Smooth muscle cell (in vitro differentiated cells): Measurements from ENCODE around the gene LIG1. TPM values are rescaled to one million over a fixed set of nuclear protein-coding genes. Genes with fewer than 3 reads are reported as not detected.

Experiments used
- DNase-seq: peaks from one replicate; lab custom pipeline; 2025; ENCODE audit not compliant: unreplicated experiment; lab: John Stamatoyannopoulos, UW
- H2AFZ ChIP-seq: fragments of 200-600 bp; sonication (generic); 2 replicates; pipeline ENCODE4 v1.6.0; 2016; ENCODE audit warnings: antibody characterized with exemption, low read depth, mild to moderate bottlenecking
- H3F3A ChIP-seq: fragments of 200-600 bp; sonication (generic); 2 replicates; pipeline ENCODE4 v1.6.0; 2017; ENCODE audit warnings: antibody characterized with exemption, low read depth
- H3K27ac ChIP-seq: fragments of 200-600 bp; sonication (generic); 2 replicates; pipeline ENCODE4 v1.5.1; 2016; ENCODE audit warnings: low read depth, mild to moderate bottlenecking
- H3K27me3 ChIP-seq: fragments of 200-600 bp; sonication (generic); 2 replicates; pipeline ENCODE4 v1.6.1; 2016; ENCODE audit warnings: low read depth, mild to moderate bottlenecking
- H3K36me3 ChIP-seq: fragments of 200-600 bp; sonication (generic); 2 replicates; pipeline ENCODE4 v1.5.1; 2016; ENCODE audit warnings: low read depth
- H3K4me1 ChIP-seq: fragments of 200-600 bp; sonication (generic); 2 replicates; pipeline ENCODE4 v1.5.1; 2016; ENCODE audit warnings: low read depth
- H3K4me2 ChIP-seq: fragments of 200-600 bp; sonication (generic); 2 replicates; pipeline ENCODE4 v1.6.0; 2016; ENCODE audit warnings: mild to moderate bottlenecking
- H3K4me3 ChIP-seq: fragments of 200-600 bp; sonication (generic); 2 replicates; pipeline ENCODE4 v1.5.1; 2016; ENCODE audit warnings: mild to moderate bottlenecking
- H3K79me2 ChIP-seq: fragments of 200-600 bp; sonication (generic); 2 replicates; pipeline ENCODE4 v1.6.0; 2016; ENCODE audit warnings: low read depth, mild to moderate bottlenecking
- H3K9ac ChIP-seq: fragments of 200-600 bp; sonication (generic); 2 replicates; pipeline ENCODE4 v1.6.0; 2016; ENCODE audit warnings: low read depth
- H3K9me3 ChIP-seq: fragments of 200-600 bp; sonication (generic); replicated peaks from 2 replicates; pipeline ENCODE4 v1.5.1; 2016; ENCODE audit warnings: low read depth
- H4K20me1 ChIP-seq: fragments of 200-600 bp; sonication (generic); 2 replicates; pipeline ENCODE4 v1.6.0; 2016; ENCODE audit warnings: low read depth
- WGBS: methylation state at CpG from one replicate; pipeline ENCODE4 v1.1.7; 2016; ENCODE audit warnings: low lambda C conversion rate; 5-methylcytosine and 5-hydroxymethylcytosine counted together
- polyA plus RNA-seq: library from polyadenylated mRNA; unstranded; fragments of >200 nt; fragmentation: Nextera tagmentation; extraction: Ambion mirVana; gene quantifications from 2 replicates; pipeline ENCODE4 v1.2.1, GENCODE V29; 2016
- total RNA-seq: library from RNA; depleted of rRNA; stranded (reverse); fragments of >200 nt; gene quantifications from 2 replicates; pipeline ENCODE4 v1.2.3, GENCODE V29; 2014
- TF ChIP-seq, protein P1 (sequence below): fragments of 200-600 bp; sonication (generic); IDR thresholded peaks from 2 replicates; pipeline ENCODE4 v1.5.1; 2017; ENCODE audit warnings: borderline replicate concordance, mild to moderate bottlenecking, antibody characterized with exemption; ENCODE audit not compliant: insufficient read depth, poor library complexity, severe bottlenecking

The LIG1 gene
- total and polyA plus RNA-seq, 2 experiments from 2014 or later: 16.5 to 26.1 TPM

GRCh38 chr19:48069435-48069834 lies 100.7 kb downstream of the LIG1 start:
- H3K4me2 ChIP-seq: no peak overlapping the region
- no peak for DNase-seq
- H4K20me1 ChIP-seq: no peaks in the 10 kb centered on the region
- H3K9me3 ChIP-seq: no peaks in the 10 kb centered on the region
- H3K9ac ChIP-seq: no peak overlapping the region
- H3K79me2 ChIP-seq: no peaks in the 10 kb centered on the region
- H3K27ac ChIP-seq: no peak overlapping the region
- H3K36me3 ChIP-seq: no peaks in the 10 kb centered on the region
- TF ChIP-seq, protein P1, sequence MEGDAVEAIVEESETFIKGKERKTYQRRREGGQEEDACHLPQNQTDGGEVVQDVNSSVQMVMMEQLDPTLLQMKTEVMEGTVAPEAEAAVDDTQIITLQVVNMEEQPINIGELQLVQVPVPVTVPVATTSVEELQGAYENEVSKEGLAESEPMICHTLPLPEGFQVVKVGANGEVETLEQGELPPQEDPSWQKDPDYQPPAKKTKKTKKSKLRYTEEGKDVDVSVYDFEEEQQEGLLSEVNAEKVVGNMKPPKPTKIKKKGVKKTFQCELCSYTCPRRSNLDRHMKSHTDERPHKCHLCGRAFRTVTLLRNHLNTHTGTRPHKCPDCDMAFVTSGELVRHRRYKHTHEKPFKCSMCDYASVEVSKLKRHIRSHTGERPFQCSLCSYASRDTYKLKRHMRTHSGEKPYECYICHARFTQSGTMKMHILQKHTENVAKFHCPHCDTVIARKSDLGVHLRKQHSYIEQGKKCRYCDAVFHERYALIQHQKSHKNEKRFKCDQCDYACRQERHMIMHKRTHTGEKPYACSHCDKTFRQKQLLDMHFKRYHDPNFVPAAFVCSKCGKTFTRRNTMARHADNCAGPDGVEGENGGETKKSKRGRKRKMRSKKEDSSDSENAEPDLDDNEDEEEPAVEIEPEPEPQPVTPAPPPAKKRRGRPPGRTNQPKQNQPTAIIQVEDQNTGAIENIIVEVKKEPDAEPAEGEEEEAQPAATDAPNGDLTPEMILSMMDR: no peak
- H3K27me3 ChIP-seq: no peaks in the 10 kb centered on the region
- no peak overlapping the region for H2AFZ ChIP-seq
- WGBS: 91% methylated on average over 2 of the region's 2 CpGs
- no peak overlapping the region for H3K4me3 ChIP-seq
- H3F3A ChIP-seq: no peaks in the 10 kb centered on the region
- H3K4me1 ChIP-seq: no peaks in the 10 kb centered on the region

Other genes with a start within 250 kb of the LIG1 start
- gene BSPH1, start 178.2 kb downstream of the LIG1 start, total RNA-seq: not detected in 2 replicates
- gene BSPH1, start 178.2 kb downstream of the LIG1 start, polyA plus RNA-seq: not detected in 2 replicates
- gene ELSPBP1, start 175.7 kb downstream of the LIG1 start, total RNA-seq: 0.99 and 1.3 TPM in 2 replicates
- gene ELSPBP1, start 175.7 kb downstream of the LIG1 start, polyA plus RNA-seq: 0.96 and 2.7 TPM in 2 replicates
- gene CABP5, start 126.3 kb downstream of the LIG1 start, total RNA-seq: not detected in 2 replicates
- not detected in 2 replicates for gene CABP5, start 126.3 kb downstream of the LIG1 start, polyA plus RNA-seq
- gene PLA2G4C, start 59.5 kb downstream of the LIG1 start, total RNA-seq: 0.40 and 0.63 TPM in 2 replicates
- gene PLA2G4C, start 59.5 kb downstream of the LIG1 start, polyA plus RNA-seq: 1.7 and 3.3 TPM in 2 replicates
- 0.18 and 1.3 TPM in 2 replicates for gene ZSWIM9, start 336 bp upstream of the LIG1 start, total RNA-seq
- 1.3 and 1.6 TPM in 2 replicates for gene ZSWIM9, start 336 bp upstream of the LIG1 start, polyA plus RNA-seq
- 17.7 and 30.0 TPM in 2 replicates for gene CARD8, start 85.6 kb upstream of the LIG1 start, total RNA-seq
- 9.0 and 9.3 TPM in 2 replicates for gene CARD8, start 85.6 kb upstream of the LIG1 start, polyA plus RNA-seq
- 0.22 and 1.5 TPM in 2 replicates for gene ZNF114, start 99.7 kb upstream of the LIG1 start, total RNA-seq
- gene ZNF114, start 99.7 kb upstream of the LIG1 start, polyA plus RNA-seq: 0.67 and 3.2 TPM in 2 replicates
- gene EMP3, start 155.2 kb upstream of the LIG1 start, total RNA-seq: 74.5 and 95.2 TPM in 2 replicates
- gene EMP3, start 155.2 kb upstream of the LIG1 start, polyA plus RNA-seq: 424 and 458 TPM in 2 replicates
- gene TMEM143, start 193.6 kb upstream of the LIG1 start, total RNA-seq: 3.0 and 3.8 TPM in 2 replicates
- 11.2 and 18.7 TPM in 2 replicates for gene TMEM143, start 193.6 kb upstream of the LIG1 start, polyA plus RNA-seq
- gene SYNGR4, start 194.0 kb upstream of the LIG1 start, total RNA-seq: not detected in 2 replicates
- gene SYNGR4, start 194.0 kb upstream of the LIG1 start, polyA plus RNA-seq: 0.98 TPM in 1 of 2 replicates, not detected in the other
- 203 and 239 TPM in 2 replicates for gene KDELR1, start 221.2 kb upstream of the LIG1 start, total RNA-seq
- 296 and 315 TPM in 2 replicates for gene KDELR1, start 221.2 kb upstream of the LIG1 start, polyA plus RNA-seq
- 3.5 and 4.0 TPM in 2 replicates for gene GRIN2D, start 223.3 kb upstream of the LIG1 start, total RNA-seq
- gene GRIN2D, start 223.3 kb upstream of the LIG1 start, polyA plus RNA-seq: 10.7 and 12.7 TPM in 2 replicates